Mononuclear cell (primary cell): ENCODE measurements around the gene NXPH1. TPM values are rescaled to one million over a fixed set of nuclear protein-coding genes. Genes with fewer than 3 reads are reported as not detected.

ENCODE experiments used
- H3K27me3 ChIP-seq: 2 replicates; pipeline ENCODE4 v1.6.0; 2011; ENCODE audit warnings: low read length, control low read depth; ENCODE audit not compliant: insufficient read depth
- H3K4me1 ChIP-seq: 2 replicates; pipeline ENCODE4 v1.5.1; 2011; ENCODE audit warnings: mild to moderate bottlenecking, low read length, control low read depth; ENCODE audit not compliant: insufficient read depth
- H3K4me3 ChIP-seq: 2 replicates; pipeline ENCODE4 v1.5.1; 2011; ENCODE audit warnings: mild to moderate bottlenecking, low read length, moderate library complexity
- H3K9me3 ChIP-seq: 2 replicates; pipeline ENCODE4 v1.5.1; 2011; ENCODE audit warnings: low read depth, mild to moderate bottlenecking, control low read depth, low read length
- total RNA-seq: library from RNA; depleted of rRNA; stranded (reverse); fragments of >200 nt; gene quantifications from one replicate; pipeline ENCODE4 v1.2.3, GENCODE V29; 2012

NXPH1 gene
- not detected for total RNA-seq

DNA sequence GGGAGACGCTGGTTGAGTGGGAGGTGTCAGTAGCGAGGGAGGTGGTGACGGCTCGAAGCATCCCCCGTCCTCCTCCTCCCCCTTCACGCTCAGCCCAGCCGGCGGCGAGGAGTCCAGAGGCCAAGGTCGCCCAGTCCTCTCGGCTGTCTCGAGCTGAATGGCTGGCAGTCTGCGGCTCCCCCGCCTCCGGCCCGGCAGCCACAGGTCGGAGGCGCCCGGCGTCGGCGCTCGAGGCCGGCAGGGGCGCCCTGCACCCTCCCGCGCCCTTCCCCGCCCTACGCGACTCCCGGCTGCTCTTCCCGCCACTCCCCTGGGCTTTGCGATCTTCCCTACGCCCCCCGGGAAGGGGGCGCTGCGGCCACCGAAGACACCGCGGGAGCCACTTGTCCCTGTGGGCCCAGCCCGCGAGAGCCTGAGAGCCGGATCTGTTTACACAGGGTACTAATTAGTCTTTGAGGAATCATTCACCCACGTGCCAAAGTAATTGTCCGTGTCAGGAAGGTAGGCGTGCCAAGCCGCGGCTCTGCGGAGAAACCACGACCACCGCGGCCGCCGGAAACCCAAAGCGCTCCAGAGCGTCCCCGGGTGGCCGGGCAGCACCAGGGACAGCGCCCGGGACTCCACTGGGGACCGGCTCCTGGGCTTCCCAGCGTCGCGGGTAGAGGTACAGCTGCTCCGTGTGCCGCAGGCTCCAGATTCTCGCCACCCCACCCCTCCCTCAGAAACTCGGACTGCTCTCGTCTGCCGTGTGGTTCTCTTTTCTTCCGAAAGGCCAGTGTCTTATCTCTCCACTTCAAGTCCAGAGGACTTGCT lies at the start of gene NXPH1:
TSS of gene NXPH1 (plus strand) at position 133 of the 813 bp plus-strand sequence.
- Histone ChIP-seq H3K27me3 (peaks cover 78% of the 10 kb centered on the region), H3K4me1 (peaks cover 5% of the 10 kb centered on the region), H3K9me3 (no peaks in the 10 kb centered on the region), H3K4me3 (no peak within 1 kb of the TSS)

DNA sequence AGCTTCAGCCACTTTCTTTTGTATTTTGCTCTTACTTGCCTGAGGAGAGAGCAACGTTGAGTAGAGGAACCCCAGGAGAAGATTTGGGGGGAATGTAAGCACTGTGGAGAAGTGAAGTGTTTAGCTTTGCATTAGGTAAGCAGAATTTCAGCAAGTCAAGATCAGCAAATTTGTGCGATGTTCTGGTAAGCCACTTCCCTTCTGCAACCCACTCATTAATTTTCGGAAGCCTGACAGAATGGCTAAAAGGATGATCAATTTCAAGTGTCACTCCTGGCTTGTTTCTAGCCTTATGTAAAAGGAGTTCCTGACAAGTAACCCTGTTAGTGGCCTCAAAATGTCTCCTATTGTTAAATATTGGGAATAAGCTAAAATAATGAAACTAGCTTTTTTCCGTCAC lies 48.5 kb upstream of the NXPH1 start:
- H3K4me3 ChIP-seq = no peak overlapping the region

DNA sequence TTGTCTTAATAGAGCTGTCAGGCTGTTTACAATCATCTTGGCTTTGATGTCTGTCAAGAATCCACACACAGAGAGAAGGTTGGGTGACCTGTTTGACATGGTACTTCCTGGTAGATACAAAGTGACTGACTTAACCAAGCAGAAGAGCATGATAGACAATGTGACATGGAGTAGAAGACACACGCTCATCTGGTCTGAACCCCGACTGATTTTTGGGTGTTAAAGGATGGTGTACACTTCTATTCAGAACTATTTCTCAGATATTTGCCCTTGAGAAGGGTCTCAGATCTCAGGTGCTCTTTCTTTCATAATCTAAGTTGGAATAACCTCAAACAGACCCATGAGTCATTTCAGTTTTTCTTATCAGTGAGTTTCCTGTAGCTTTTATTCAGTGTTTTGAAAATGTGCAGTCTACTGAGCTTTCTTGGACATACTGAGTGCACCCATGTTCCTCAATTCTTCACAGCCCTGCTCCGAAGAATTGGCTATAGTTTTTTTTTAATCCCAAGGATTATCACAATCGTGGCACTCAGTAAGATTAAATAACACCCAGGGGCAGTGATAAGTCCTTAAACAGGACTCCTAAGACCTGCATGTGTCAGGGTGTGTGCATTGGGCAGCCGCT lies 46.4 kb upstream of the NXPH1 start:
- no peaks in the 10 kb centered on the region for H3K4me1 ChIP-seq
- no peaks in the 10 kb centered on the region for H3K9me3 ChIP-seq
- no peaks in the 10 kb centered on the region for H3K27me3 ChIP-seq
- no peak overlapping the region for H3K4me3 ChIP-seq

More for the DNA sequence above, 48.5 kb upstream of the NXPH1 start:
- Histone ChIP-seq H3K9me3 (no peaks in the 10 kb centered on the region), H3K27me3 (no peaks in the 10 kb centered on the region), H3K4me1 (no peaks in the 10 kb centered on the region)

DNA sequence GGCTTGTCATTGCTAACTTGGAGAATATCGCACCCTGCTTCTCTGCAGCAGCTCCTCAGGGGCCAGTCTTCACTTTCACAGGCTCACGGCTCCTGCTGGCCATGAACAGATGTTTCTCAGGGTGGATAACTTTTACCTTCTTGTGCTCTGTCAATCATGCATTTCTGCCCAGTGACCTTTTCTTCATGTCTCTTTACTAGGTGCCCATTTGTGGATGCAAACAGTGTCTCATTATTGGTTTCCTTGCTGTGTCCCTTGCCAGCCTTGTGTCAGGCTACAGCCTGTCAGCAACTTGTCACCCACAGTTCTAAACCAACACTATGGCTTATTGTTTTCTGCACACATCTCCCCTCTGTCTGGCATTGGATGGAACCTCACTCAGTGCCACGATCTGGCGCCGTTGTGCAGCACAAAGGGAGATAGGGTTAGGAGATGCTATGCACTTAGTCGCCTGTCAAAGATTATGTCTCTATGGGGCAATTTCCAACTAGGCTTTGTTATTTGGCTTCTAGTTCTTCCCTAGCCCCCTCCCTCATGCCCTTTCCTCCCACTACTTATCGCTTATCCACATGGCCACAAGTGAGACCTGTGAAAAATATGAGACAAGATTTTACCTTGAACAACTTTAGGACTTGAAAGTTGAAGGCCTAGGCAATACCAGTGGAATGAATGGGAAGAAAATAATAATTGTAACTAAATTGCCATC lies 45.7 kb upstream of the NXPH1 start:
- H3K9me3 ChIP-seq = no peaks in the 10 kb centered on the region
- no peak overlapping the region for H3K4me3 ChIP-seq
- H3K4me1 ChIP-seq = no peaks in the 10 kb centered on the region
- peaks cover 1% of the 10 kb centered on the region for H3K27me3 ChIP-seq

DNA sequence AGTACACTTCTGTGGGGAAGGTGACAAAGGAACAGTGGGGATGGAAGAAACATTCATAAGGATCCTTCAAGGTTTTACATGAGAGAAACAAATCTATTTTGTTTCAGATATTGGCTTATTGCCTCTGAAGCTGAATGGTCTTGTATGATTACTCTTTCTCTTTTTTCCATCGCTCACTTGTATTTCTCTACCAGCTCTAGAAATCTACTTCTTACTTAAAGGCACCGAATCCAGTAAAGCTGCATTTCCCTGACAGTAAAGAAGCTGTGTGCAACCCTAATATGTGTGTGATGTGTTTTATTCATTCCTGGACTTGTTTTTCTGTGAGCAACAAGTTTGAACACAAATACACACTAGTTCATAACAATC lies 45.2 kb upstream of the NXPH1 start:
- H3K27me3 ChIP-seq = peaks cover 2% of the 10 kb centered on the region

DNA sequence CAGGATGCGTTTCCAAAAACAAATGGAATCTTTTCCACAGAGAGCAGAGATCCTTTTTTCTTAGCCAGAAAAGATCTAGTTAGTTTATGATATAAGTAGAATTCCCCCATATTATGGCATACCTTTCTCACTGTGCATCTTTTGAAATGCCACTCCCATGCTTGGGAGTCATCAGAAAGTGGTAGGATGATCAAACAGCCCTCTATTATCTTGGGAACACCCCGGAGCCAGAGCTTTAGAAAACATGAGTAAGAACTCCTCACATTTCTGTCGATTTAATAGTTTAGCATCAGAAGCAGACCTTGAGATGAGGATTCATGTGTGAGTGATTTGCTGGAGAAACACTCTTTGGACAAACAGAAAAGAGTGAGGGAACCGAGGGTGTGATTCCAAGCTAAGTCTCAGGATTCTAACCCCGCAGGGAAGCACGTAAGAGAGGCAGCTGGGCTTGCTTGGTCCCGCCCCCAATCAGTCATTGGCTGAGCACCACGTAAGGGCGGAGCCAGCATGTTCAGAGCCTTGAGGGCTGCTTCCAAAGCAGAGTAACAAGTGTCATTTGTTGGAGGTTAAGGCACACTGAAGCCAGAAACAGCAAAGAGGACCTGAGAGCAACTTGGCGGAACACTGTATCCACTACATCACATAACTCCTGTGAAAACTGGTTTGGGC lies 43.7 kb upstream of the NXPH1 start:
- peaks cover 2% of the 10 kb centered on the region for H3K27me3 ChIP-seq
- H3K4me3 ChIP-seq = no peak overlapping the region
- H3K9me3 ChIP-seq = no peaks in the 10 kb centered on the region
- no peaks in the 10 kb centered on the region for H3K4me1 ChIP-seq

More for the DNA sequence above, 45.2 kb upstream of the NXPH1 start:
- Histone ChIP-seq H3K9me3 (no peaks in the 10 kb centered on the region), H3K4me1 (no peaks in the 10 kb centered on the region), H3K4me3 (no peak overlapping the region)

DNA sequence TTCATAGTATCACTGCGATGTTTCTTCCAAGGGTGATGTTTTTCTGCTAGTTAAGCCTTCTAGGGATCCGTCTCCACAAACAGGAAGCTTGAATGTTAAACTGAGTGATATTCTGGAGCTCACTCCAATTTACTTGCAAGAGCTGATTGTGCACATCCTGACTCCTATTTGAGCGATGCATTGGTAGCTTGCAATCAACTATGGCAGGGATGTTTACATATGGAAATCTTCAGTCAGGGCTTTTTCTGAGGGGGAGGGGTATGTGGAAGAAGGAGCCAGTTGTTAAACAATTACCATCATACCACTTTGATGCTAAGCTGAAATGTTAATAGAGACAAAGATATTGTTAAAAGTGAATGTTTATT lies 43.2 kb upstream of the NXPH1 start:
- Histone ChIP-seq H3K4me1 (no peaks in the 10 kb centered on the region), H3K27me3 (peaks cover 2% of the 10 kb centered on the region), H3K9me3 (no peaks in the 10 kb centered on the region), H3K4me3 (no peak overlapping the region)

DNA sequence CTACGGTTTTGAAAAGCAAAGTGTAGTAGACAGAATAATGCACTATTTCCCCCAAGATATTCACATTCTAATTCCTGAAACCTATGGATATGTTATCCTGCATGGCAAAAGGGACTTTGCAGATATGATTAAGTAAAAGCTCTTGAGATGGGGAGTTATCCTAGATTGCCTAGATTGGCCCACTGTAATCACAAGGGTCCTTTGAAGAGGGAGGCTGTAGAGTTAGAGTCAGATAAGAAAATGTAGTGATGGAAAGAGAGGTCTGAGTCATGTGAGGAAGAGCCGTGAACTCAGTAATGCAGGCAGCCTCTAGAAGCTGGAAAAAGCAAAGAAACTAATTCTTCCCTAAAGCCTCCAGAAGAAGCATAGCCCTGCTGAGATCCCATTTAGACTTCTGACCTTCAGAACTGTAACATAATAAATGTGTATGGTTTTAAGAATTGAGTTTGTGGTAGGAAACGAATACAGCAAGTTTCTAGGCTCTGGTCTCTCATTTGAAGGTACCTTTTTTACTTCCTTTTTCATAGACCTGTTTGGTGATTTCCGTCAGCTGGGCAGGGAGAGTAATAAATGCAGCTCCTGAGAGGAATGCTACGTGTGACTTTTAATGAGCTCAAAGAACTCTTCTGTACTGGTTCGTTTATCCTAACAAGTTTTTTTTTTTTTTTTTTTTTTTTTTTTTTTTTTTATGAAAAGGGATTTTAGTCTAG lies 41.9 kb upstream of the NXPH1 start:
- Histone ChIP-seq H3K4me1 (no peaks in the 10 kb centered on the region), H3K9me3 (no peaks in the 10 kb centered on the region), H3K4me3 (no peak overlapping the region), H3K27me3 (peaks cover 2% of the 10 kb centered on the region)

DNA sequence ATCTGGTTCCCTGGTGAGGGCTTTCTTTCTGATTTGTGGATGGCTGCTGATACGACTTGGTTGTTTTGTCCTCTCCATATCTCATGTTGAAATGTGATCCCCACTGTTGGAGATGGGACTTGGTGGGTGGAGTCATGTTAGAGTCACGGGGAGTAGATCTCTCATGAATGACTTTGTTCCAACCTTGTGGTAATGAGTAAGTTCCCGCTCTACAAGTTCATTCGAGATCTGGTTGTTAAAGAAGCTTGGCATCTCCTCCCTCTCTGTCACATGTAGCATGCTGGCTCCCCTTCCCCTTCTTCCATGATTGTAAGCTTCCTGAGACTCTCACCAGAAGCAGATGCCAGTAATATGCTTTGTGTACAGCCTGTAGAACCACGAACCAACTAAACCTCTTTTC lies 37.1 kb upstream of the NXPH1 start:
- Histone ChIP-seq H3K9me3 (no peaks in the 10 kb centered on the region), H3K4me1 (no peaks in the 10 kb centered on the region), H3K4me3 (no peak overlapping the region), H3K27me3 (peaks cover 2% of the 10 kb centered on the region)

DNA sequence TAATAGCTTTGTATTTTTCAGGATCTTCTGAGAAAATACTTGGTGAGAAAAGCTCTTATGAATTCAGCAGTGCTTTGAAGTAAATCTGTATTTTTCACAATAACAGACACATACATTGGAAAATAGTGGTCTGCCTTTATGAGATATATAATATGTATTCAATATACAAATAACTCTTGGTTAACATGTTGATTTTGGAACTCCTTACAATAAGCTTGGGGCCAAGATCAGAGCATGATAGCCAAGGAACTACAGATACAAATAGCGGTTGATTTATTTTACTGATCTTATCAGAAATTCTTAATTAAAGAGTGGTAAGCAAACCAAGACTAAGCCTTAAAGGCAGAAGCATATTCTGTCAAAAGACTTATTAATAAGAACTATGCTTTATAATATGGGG lies 24.5 kb upstream of the NXPH1 start:
- H3K4me3 ChIP-seq = no peak overlapping the region
- H3K9me3 ChIP-seq = no peaks in the 10 kb centered on the region
- no peaks in the 10 kb centered on the region for H3K27me3 ChIP-seq

DNA sequence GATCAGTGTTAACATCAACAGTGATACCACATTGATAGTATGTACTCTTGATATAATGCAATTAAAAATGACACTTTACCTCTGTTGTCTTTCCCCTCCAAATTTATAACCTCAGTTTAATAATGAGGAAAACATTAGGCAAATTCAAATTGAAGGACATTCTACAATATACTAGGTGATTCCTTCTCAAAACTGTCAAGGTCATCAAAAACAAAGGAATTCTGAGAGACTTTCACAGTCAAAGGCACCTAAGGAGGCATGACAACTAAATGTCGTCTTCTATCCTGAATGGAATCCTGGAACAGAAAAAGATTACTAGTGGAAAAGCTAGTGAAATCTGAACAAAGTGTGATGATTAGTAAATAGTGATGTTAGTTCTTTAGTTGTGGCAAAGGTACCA lies 22.3 kb upstream of the NXPH1 start:
- H3K9me3 ChIP-seq = no peaks in the 10 kb centered on the region
- H3K27me3 ChIP-seq = no peaks in the 10 kb centered on the region
- H3K4me3 ChIP-seq = no peak overlapping the region
- no peaks in the 10 kb centered on the region for H3K4me1 ChIP-seq

More for the DNA sequence above, 24.5 kb upstream of the NXPH1 start:
- no peaks in the 10 kb centered on the region for H3K4me1 ChIP-seq

DNA sequence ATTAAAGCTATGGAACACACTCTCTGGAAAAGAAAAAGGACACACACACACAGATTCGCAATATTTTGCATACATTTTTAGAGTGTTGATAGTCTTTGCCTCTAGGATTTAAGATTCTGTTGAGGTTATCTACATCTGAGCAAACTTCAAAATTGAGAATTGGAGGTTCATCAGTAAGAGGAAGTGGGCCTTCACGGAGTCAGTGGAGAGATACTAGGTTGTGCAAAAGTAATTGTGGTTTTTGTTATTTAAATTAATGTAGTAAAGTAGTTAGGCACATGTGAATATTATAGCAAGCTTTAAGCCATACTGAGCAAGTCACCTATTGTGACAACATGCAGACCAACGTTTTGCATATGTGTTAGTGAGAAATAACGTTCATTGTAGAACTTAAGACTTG lies 19.8 kb upstream of the NXPH1 start:
- H3K9me3 ChIP-seq = no peaks in the 10 kb centered on the region
- no peaks in the 10 kb centered on the region for H3K4me1 ChIP-seq
- H3K27me3 ChIP-seq = no peaks in the 10 kb centered on the region
- no peak overlapping the region for H3K4me3 ChIP-seq

DNA sequence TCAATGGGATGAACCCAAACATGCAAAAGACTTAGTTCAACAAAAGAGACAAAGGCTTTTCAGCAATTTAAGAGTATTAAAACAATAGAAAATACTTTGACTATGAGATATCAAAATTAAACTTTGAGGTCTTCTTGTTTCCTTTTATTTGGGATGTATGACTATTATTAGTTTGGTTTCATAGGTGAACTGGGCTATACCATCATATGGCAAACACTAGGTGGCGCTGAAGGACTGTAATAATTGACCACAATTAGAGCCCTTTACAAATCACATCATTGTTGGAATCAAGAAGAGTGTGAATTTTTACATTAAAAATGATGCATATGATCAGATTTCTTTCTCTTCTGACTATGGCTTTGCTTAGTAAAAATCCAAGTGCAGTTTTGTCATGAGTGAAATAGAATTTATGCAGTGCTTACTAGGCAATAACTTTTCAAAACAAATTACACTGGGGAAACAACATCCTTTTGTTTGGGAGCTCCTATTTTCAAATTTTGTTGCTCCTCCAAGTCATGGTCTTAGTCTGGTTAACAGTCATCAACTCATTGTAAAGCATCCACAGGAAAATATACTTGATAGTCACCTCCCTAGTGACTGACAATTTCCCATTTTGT lies 14.7 kb upstream of the NXPH1 start:
- no peaks in the 10 kb centered on the region for H3K9me3 ChIP-seq
- H3K27me3 ChIP-seq = no peaks in the 10 kb centered on the region
- no peaks in the 10 kb centered on the region for H3K4me1 ChIP-seq
- H3K4me3 ChIP-seq = no peak overlapping the region

DNA sequence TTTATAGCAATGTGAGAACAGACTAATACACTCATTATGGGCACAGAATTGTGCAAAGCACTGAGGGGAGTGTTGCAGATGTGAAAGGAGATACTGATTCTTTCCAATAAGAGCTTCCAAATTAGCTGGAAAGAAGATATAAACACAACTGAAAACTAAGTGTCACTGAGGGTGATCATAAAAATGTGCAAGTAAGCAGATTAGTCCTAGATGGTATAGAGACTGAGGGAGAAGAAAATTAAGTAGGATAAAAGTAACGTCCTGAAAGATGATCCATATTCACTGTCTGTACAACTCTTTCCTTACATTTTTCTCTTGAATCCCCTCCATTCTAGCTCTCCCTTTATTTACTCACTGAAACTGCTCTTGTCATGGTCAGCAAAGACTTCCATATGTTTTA lies 11.2 kb upstream of the NXPH1 start:
- H3K4me1 ChIP-seq = no peaks in the 10 kb centered on the region
- H3K9me3 ChIP-seq = no peaks in the 10 kb centered on the region
- no peak overlapping the region for H3K4me3 ChIP-seq
- no peaks in the 10 kb centered on the region for H3K27me3 ChIP-seq
